ENCODE measurements around the gene AQR. TPM values are rescaled to one million over a fixed set of nuclear protein-coding genes. Genes with fewer than 3 reads are reported as not detected.
A peak's percentile ranks its signal among the peaks of the same experiment; 100 is the strongest.

AQR gene
- total and polyA plus RNA-seq, 11 donors = 5.3 to 16.0 (median 12.0) TPM

DNA sequence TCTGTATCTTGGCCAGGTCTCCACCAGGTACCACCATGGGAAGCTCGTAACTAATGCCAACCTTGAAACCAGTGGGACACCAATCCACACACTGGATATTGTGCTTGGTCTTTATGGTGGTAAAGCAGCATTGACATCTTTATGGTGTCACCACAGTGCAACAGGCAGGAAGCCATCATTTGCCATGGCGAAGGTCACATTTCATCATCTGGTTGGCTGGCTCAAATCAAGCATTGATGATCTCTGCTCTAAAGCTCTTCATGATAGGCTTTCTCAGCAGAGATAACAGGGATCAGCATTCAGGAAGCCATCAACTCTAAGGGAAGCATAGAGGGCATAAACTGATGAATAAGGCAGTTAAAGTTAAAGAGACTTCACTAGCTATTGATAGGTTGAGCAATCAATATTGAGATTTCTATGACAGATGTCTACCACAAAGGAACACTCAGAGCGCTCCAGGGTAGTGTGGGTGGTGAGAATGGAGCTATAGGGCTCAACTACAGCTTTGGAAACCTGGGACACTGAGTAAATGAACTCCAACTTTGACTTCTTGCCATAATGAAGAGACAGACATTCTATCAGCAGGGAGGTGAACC lies 120.1 kb downstream of the AQR start:
- Histone ChIP-seq H3K36me3 (peaks cover 0 to 2% (median 0%) of the 10 kb centered on the region in 9 donors), H3K4me3 (no peak overlapping the region), H3K27ac (no peak overlapping the region), H3K9me3 (no peaks in the 10 kb centered on the region), H3K27me3 (no peaks in the 10 kb centered on the region), H3K4me1 (peaks cover 0 to 16% (median 10%) of the 10 kb centered on the region in 12 donors)
- no peak for DNase-seq
- intact Hi-C loops (cut with DNase I) = loop anchor here in 1 of 10 donors (5.0 kb wide), 1 partner anchor 52 kb away; the partner anchor contains the start of gene ACTC1
- ATAC-seq = no peak
- 96 to 99% (median 97%) methylated on average over 3 of the region's 3 CpGs for WGBS, 4 donors
- TF ChIP-seq, protein P1, sequence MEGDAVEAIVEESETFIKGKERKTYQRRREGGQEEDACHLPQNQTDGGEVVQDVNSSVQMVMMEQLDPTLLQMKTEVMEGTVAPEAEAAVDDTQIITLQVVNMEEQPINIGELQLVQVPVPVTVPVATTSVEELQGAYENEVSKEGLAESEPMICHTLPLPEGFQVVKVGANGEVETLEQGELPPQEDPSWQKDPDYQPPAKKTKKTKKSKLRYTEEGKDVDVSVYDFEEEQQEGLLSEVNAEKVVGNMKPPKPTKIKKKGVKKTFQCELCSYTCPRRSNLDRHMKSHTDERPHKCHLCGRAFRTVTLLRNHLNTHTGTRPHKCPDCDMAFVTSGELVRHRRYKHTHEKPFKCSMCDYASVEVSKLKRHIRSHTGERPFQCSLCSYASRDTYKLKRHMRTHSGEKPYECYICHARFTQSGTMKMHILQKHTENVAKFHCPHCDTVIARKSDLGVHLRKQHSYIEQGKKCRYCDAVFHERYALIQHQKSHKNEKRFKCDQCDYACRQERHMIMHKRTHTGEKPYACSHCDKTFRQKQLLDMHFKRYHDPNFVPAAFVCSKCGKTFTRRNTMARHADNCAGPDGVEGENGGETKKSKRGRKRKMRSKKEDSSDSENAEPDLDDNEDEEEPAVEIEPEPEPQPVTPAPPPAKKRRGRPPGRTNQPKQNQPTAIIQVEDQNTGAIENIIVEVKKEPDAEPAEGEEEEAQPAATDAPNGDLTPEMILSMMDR (IDR thresholded peaks at IDR 0.05) = no peak
- no peak for TF ChIP-seq POLR2A (IDR thresholded peaks at IDR 0.05)

DNA sequence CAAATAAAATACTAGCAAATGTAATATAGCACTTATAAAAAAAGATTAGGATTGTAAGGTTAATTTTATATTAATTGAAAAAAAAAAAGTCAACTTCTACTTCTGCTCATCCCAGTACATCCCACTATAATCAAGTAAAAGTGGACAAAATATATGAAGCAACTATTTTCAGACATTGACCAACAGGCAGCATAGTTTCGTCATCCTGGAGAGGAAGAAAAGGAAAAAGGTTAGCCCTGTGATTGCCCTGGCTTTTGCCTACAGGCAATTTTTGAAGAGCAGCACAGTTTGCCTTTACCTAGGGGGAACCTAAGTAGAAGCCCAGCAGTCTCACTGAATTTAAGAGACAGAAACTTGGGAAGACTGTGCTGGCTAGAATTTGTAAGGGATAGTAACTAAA lies 121.9 kb downstream of the AQR start:
- H3K4me1 ChIP-seq = peaks cover 0 to 4% (median under 1%) of the 10 kb centered on the region in 12 donors
- no peaks in the 10 kb centered on the region for H3K36me3 ChIP-seq
- TF ChIP-seq POLR2A (IDR thresholded peaks at IDR 0.05) = no peak
- TF ChIP-seq, protein P1 (IDR thresholded peaks at IDR 0.05) = no peak
- DNase-seq (no peak), ATAC-seq (no peak)
- H3K27me3 ChIP-seq = no peaks in the 10 kb centered on the region
- H3K4me3 ChIP-seq = no peak overlapping the region
- intact Hi-C loops (cut with DNase I) = loop anchor here in 1 of 10 donors (5.0 kb wide), 1 partner anchor 50 kb away; the partner anchor contains the start of gene ACTC1
- no peaks in the 10 kb centered on the region for H3K9me3 ChIP-seq
- 88 to 92% (median 90%) methylated on average over 1 of the region's 1 CpG for WGBS, 4 donors
- no peak overlapping the region for H3K27ac ChIP-seq

DNA sequence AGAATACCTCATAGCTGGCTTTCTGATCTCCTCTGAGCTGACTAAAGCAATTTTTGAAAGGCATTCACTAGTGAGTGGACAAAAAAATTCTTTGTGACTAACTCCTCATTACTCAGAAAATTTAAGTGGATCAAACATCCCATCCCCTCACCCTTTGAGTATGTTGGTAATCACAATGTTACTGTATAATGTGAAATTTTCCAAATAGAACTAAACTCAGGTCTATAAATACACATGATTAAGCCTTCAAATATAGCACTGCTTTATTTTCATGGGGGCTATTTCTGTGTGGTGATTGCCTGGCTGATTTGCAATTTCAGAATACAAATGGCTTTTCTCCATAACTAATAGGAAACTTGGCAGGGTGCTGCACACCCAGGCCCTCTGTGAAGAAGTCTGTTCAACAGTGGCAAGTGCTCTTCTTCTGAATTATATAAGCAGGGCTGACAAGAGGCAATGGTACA lies 128.2 kb downstream of the AQR start:
- Histone ChIP-seq H3K36me3 (no peaks in the 10 kb centered on the region), H3K4me1 (peaks cover 0 to 10% (median 0%) of the 10 kb centered on the region in 12 donors), H3K27ac (no peak overlapping the region), H3K9me3 (no peaks in the 10 kb centered on the region), H3K4me3 (no peak overlapping the region), H3K27me3 (no peaks in the 10 kb centered on the region)
- no peak for TF ChIP-seq POLR2A (IDR thresholded peaks at IDR 0.05)
- TF ChIP-seq, protein P1 (IDR thresholded peaks at IDR 0.05) = no peak
- no peak for DNase-seq
- intact Hi-C loops (cut with DNase I) = no loop called here
- ATAC-seq = peak in 3 of 4 donors; percentile 51 to 74 (median 72)

DNA sequence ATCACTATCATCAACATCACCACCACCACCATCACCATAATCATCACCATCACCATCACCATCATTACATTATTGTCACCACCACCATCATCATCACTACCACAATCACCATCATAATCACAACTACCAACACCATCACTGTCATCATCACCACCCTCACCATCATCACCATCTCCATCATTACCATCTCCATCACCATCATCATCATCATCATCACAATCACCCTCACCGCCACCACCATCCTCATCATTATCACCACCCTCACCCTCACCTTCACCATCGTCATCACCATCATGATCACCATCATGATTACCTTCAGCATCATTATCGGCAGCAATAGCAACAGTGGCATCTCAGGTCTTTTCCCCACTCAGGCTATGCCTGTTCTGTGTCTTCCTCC lies 131.3 kb downstream of the AQR start:
- no peak for TF ChIP-seq POLR2A (IDR thresholded peaks at IDR 0.05)
- TF ChIP-seq, protein P1 (IDR thresholded peaks at IDR 0.05) = no peak
- H3K9me3 ChIP-seq = peaks cover 0 to 19% (median 3%) of the 10 kb centered on the region in 12 donors
- no peaks in the 10 kb centered on the region for H3K27me3 ChIP-seq
- intact Hi-C loops (cut with DNase I) = no loop called here
- no peak for ATAC-seq
- no peaks in the 10 kb centered on the region for H3K36me3 ChIP-seq
- 94 to 95% (median 95%) methylated on average over 3 of the region's 3 CpGs for WGBS, 4 donors
- H3K27ac ChIP-seq = no peak overlapping the region
- H3K4me1 ChIP-seq = peaks cover 0 to 10% (median 0%) of the 10 kb centered on the region in 12 donors
- no peak for DNase-seq
- H3K4me3 ChIP-seq = no peak overlapping the region

Data from heart left ventricle (tissue), 16 donors.